Islet precursor cell (in vitro differentiated cells): ENCODE measurements around the gene INVS.
"Not testable (repeated sequence)": the region's sequence is repeated elsewhere in the genome, so short reads cannot be mapped to it uniquely, and the experiment has no call there.

Source experiments
- DNase-seq: peaks from one replicate; pipeline ENCODE4 v3.0.0-alpha.2; 2018

INVS gene

DNA sequence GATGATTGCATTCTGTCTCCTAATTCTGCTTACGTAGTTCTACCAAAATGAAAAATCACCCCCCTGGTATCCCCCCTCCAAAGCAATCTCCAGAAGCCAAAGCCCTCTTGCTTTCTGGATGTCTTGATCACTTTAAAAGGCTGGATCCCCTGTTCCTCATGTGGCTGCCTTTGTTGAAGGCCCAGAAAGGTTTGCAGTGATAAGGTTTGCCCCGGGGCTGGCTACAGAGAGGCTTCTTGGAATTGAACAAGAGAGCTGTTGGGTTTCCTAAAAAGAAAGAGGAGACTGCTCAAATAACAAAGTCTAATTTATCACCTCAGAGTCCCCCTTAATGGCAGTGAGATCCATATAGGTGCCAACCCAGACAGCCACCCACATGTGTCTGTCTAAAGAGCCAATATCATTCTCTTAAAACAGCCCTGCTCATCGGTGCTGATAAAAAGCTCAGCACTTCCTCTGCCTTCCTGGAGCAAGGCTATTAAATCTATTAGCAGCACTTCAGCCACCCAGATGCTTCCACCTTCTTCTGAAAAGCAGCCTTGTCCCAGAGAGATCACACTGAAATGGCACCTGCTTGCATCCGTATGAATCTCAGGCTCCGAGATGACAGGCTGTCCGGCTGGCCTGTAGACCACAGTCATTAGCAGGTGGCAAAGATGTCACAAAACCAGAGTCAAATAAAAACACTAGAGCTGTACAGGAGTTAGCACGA, 182.8 kb downstream of the INVS start:
- peak; percentile 77 for DNase-seq

DNA sequence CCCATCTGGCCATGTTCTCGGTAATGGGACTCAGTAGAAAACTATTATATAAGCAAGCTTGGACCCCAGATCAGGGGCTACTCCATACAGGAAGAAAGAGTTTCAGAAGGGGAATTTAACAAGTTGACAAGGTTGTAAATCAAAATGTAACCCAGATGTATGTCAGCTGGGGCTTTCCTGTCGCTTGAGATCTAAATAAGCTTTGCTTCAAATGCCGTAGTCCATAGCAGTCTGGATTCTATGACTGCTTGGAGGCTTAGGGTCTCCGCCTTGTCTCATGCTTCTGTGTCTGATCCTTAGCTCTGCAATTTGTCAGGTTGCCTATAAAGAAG, 183.3 kb downstream of the INVS start:
- no peak for DNase-seq

DNA sequence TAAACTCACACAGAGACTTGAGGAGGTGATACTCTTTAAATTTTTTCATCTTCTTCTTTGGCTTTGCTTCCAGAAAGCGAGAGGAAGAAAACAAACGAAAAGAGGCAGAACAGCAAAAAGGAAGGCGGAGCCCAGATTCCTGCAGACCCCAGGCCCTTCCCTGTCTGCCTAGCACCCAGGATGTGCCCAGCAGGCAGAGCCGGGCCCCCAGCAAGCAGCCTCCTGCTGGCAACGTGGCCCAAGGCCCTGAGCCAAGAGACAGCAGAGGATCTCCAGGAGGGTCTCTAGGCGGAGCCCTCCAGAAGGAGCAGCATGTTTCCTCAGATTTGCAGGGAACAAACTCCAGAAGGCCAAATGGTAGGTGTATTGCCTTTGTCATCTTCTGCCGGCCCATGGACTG, 185.2 kb downstream of the INVS start:
- DNase-seq, result no peak

DNA sequence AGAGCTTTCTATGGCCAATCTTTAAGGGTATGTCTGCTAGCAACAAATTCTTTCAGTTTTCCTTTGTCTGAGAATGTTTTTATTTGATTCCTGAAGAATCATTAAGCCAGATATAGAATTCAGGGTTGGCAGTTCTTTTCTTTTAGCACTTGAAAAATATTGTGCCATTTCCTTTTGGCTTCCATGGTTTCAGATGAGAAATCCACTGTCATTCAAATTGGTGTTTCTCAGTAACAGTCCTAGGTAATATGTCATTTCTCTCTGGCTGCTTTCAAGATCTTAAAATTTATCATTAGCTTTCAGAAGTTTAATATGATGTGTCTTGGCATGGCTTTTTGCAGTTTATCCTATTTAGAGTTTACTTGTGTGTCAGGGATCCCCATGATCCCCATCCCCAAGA, 186.0 kb downstream of the INVS start:
- DNase-seq, result no peak

DNA sequence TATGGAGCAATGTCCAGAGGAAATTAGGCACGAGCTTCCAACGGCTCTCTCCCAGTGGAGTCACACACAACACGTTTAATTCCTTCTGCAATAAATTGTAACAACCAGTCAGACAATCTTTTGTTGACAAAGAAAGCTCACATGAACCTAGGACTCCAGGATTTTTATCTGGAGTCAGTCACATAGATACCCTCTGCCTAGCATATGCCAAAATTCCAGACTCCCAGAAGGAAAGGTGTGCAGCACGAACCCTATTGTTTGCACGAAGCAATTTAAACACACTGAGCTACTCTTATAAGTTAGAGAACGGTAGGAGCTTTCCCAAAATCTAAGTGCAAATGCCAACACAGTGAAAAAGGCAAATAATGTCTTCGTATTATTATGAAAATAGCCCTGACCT, 186.6 kb downstream of the INVS start:
- DNase-seq, result no peak

DNA sequence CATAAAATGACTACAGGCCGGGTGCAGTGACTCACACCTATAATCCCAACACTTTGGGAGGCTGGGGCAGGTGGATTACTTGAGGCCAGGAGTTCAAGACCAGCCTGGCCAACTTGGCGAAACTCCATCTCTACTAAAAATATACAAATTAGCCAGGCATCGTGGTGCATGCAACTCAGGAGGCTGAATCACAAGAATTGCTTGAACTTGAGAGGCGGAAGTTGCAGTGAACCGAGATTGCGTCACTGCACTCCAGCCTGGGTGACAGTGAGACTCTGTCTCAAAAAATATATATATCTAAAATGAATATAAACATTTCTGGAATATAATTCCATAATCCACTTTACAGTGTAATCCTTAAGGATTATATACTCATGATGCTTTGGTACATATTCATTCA, 187.2 kb downstream of the INVS start:
- DNase-seq, result no peak

DNA sequence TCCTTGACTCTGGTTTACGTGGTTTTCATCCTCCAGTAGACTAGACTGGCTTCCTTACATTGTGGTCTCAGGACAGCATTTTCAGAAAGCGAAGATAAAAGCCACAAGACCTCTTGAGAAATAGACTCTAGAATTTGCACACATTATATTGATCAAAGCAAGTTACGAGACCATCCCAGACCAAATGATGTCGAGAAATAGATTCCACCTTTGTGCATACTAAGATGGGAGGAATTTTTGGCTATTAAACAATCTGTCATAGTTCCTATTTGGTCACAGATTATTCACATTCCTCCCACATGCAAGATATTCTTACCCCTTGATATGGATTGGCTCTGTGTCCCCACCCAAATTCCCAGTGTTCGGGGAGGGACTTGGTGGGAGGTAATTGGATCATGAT, 188.1 kb downstream of the INVS start:
- DNase-seq, result no peak

DNA sequence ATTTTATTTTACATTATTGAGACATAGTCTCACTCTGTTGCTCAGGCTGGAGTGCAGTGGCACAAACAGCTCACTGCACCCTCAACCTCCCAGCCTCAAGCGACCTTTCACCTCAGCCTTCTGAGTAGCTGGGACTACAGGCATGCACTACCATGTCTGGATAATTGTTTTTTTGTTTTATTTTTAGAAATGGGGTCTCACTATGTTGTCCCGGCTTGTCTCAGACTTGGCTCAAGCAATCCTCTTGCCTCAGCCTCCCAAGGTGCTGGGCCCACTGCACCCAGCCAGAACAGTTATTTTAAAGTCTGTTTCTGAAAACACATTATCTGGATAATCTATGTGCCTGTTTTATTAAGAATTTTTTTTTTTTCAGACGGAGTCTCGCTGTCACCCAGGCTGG, 191.7 kb downstream of the INVS start:
- DNase-seq, result no peak

DNA sequence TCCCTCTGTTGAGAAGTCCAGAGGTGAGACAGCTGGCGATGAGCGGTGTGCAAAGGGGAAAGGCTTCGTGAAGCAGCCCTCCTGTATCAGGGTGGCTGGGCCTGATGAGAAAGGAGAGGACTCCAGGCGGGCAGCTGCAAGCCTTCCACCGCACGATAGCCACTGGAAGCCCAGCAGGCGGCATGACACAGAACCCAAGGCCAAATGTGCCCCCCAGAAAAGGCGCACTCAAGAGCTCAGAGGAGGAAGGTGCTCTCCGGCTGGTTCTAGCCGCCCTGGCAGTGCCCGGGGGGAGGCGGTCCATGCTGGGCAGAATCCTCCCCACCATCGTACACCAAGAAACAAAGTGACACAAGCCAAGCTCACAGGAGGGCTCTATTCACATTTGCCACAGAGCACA, 193.4 kb downstream of the INVS start:
- DNase-seq, result no peak

DNA sequence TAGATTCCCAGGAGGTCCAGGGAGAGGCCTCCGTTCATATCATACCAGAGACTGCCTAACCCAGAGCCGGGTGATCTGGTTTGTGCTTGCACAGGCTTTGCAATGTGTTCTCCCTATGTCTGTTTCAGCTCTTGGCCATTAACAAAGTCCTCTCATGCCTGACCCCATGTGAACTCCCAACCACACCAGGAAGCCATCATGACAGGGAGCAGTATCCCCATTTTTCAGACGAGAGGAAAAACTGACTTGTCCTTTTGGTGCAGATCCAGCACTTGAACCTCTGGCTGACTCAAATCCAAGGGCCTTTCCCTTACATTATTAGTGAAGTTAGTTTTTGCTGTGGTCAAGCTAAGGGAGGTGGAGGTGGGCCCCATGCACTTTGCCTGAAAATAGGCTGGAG, 195.3 kb downstream of the INVS start:
- no peak for DNase-seq

DNA sequence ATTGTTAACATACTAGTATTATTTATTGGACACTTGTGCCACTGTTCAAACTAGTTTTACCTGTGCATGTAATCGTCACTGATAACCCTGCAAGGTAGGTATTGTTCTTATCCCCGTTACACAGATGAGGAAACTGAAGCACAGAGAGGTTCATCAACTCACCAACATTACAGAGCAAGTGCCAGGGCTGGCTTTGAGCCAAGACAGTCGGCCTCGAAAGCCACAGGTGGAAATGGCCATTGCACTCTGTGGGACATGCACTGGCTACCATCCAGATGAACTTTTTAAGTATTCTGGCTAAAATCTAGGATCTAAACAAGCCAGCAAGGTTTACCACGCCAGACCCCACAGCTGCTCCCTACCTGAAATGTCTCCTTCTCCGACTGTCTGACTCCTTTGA, 195.8 kb downstream of the INVS start:
- DNase-seq, result no peak

DNA sequence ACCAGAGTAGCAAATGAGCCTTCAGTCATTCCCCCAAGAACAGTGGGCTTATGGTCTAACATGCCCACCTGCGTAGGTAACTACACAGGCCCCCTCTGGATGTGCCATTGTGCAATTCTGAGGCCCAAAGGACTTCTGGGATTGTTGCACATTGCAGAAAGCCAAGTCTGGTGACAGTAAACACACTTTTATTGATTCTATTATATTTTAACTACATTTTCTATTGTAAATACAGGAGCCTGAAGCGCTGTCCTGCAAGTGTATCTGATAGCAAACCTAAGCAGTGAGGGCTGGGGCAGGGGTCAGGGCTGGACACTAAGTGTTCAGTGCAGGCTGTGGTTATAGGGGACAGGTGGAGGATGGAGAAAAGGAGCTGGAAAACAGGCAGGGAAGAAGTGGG, 196.2 kb downstream of the INVS start:
- no peak for DNase-seq

DNA sequence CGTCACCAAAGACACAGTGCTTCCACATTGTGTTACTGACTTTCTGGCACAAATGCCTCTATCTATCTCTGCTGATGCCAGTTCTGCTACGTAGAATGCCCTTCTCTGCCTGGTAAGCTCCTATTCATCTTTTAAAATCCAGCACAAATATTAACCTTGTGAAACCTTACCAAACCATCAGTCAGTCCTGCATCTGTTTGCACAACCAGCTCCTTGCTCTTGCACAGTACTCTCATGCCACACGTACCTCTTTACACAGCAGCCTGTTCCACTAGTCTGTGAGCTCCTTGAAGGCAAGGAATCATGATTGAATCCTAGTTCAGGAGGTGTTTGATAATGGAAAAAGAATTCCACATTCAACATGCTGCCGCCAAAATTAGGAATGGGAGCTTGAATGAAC, 197.4 kb downstream of the INVS start:
- DNase-seq, result no peak

DNA sequence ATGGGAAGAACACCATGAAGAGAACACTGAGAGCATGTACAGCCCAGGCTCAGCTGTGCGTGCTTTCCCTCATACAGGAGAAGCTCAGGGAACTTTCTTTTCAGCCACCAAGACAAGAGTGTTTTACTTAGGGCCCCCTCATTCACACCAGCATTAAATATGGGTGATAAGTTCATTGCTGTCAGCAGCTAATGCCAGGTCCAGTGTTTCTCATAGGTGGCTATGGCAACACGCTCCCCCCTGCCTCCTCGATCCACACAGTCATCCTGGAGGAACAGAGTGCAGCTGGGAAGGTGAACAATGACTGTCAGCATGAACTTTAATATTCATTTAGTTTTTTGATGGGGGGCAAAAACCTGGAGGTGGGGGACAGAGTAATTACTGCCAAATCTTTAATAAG, 199.3 kb downstream of the INVS start:
- no peak for DNase-seq

DNA sequence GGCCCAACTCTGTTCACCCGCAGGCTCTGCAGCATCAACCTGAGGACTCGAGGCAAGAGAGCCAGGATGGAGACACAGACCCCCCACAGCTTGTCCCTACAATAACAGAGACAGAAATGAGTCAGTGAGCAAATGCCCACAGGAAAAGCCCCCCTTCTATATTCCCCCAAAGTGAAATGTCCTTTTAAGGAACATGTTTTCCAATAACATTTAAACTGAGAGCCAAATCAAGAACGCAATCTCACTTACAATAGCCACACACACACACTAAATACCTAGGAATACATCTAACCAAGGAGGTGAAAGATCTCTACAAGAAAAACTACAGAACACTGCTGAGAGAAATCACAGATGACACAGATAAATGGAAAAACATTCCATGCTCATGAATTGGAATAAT, 204.7 kb downstream of the INVS start:
- no peak for DNase-seq

DNA sequence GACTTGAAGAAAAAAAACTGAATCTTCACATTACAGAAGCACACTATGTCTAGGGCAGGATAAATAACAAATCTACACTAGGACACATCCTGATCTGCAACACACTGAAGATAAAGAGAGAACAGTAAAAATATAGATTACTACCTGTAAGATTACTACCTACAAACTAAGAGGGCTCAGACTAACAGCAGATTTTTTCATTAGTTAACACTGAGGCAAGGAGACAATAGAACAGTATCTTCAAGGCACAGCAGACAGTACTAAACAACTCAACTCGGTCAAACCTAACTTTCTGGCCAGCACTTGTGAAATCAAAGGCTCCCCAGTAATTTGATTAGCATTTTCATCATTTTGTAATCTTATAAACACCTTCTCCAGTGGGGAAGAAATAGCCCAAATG, 207.2 kb downstream of the INVS start:
- DNase-seq, result no peak

DNA sequence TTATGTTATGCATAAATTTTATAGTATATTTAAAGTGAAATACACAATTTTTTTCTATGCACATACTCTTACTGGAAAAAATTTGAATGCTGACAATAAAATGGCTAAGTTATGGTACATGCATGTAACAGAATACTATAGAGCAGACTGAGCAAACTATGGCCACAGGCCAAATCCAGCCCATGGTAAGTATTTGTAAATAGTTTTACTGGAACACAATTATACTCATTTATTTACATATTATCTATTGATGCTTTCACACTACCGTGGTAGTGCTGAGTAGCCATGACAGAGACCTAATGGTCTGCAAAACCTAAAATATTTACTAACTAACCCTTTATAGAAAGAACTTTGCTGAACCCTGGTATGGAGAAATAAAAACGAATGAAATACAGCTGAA, 208.0 kb downstream of the INVS start:
- no peak for DNase-seq

DNA sequence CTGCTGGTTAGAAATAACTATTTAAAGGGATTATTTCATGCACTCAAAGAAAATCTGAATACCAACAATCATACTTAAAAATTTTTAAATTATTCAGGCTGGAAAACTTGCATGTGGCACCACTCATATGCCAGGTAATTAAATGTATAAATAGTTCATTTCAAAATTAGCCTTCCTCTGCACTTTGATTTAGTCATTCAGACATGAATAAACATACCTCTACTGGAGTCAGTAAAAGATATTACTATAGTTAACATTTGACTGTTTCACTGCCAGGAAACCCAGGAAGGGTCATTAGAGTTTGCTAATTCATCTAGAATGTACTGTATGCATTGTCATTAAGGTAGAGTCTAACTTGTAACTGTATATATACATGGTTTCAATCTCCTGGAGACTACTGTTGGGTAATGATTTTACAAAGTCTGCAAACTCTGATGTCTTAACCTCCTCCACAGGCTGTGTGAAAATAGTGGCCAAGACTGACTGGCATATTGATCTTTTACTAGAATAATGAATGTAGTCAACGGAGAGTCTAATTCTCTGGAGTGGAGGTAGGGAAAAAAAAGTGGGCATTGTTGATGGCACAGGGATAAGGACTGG, 210.0 kb downstream of the INVS start:
- DNase-seq, result no peak

DNA sequence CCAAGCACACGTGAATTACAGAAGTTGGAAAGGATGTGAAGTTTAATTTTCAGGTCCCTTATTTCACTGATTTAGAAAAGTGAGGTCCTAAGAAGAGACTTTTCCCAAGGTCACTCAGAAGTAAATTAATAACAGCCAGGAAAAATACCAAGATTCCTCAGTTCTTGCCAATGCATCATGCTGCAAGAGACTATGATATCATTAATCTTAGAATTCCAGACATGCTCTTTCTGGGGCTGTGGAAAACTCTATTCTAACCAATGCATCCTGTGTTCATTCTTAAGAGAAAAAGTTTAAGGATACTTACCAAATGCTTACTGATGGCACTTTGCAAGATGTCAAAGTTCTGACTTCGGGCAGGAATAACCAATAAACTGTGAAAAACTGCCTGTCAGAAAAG, 210.9 kb downstream of the INVS start:
- DNase-seq, result no peak

DNA sequence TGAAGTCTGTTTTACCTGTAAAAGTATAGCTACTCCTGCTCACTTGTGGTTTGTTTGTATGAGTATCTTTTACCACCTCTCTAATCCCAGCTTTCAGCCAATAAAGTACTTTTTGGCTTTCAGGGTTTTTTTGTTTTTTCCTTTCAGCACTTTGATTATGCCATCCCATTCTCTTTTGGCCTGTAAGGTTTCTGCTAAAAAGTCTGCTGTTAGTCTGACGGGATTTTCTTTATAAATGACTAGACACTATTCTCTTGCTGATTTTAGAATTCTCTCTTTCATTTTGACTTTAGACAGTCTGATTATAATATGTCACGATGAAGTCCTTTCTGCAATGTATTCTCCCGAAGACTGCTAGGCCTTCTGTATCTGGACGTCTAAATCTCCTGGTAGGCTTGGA, 216.5 kb downstream of the INVS start:
- DNase-seq, result no peak

DNA sequence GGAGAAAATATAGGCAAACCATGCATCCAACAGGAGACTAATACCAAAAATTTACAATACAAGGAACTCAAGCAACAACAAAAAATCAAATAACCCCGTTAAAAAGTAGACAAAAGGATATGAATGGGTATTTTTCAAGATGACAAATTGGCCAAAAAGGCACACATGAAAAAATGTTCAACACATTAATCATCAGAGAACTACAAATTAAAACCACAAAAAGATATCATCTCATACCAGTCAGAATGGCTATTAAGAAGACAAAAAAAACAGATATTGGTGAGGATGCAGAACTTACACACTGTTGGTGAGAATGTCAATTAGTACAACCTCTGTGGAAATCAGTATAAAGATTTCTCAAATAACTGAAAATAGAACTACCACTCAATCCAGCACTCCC, 218.7 kb downstream of the INVS start:
- DNase-seq, result no peak

DNA sequence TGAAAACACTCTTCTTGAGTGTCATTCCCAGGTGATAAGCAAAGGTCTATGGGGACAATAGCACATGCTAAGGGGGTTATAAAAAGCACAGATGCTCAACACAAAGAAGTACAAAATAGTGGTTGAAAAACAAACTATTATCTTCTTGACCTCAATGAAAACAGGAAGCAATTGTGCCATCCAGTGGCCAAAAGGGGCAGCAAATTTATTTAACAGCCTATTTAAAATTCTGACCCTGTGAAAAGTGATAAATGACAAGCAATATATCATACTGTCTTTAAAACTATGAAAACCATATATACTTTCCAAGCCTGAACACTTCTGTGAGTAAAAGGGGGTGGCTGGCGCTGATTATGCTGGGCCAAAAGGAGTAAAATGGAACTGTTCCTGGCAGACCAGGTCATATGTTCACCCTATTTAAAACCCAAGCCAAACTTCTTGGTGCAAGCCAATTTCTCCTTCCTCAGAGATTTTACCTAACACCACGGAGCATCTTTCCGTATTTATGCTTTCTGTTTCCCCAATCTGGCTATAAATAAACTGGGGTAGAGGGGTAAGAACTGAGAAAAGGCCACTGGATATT, 224.0 kb downstream of the INVS start:
- DNase-seq, result peak; percentile 57

DNA sequence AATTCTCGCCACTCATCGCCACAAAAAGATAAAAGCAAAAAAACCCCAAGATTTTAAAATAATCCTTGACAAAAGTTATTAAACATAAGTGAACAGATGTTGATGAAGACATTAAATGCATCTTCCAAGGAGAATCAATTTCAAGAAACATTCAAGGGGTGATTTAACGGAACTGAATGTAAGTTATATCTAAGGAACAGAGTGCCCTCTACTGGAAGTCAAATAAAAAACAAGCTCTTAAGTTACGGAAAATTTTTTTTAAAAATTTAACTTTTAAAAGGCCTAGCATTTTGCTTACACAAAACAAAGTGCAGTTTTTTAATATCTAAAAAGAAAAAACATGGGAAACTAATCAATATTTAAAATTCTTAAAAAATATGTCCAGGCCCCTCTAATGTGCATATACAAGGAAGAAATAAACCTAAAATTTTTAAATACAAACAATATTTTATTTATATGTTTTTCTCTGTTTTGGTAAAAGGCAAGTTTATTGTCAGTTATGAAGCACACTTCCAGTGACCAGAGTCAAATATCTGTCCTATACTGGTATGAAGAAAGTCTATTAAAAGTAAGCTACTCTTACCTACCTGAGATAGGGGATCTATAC, 225.7 kb downstream of the INVS start:
- DNase-seq, result no peak

DNA sequence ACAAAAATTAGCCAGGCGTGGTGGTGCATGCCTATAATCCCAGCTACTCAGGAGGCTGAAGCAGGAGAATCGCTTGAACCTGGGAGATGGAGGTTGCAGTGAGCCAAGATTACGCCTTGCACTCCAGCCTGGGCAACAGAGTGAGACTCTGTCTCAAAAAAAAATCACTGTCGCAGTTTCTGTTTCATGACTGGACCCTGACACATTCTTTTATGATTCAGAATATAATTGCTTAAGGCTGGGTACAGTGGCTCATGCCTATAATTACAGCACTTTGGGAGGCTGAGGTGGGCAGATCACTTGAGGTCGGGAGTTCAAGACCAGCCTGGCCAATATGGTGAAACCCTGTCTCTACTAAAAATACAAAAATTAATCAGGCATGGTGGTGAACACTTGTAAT, 239.7 kb downstream of the INVS start:
- not testable (repeated sequence) for DNase-seq

DNA sequence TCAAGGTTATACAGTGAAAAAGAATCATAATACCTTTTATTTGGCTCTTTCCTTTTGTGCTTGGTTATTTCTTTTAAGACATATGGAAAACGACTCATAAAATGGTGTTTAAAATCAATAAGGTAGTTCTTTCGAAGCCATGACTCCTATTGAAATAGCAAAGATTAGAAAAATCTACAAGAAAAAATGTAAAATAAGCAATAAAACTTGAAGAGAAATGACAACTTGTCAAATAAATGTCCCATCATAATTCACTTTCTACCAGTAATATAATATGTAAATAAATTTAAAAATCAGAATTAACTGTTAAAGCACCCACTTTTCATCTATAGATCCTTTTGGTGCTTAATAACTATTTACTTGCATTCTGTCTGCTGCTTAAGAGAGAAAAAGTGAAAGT, 241.2 kb downstream of the INVS start:
- no peak for DNase-seq
